Measurements from ENCODE around the gene NR2F1.

NR2F1 gene

DNA sequence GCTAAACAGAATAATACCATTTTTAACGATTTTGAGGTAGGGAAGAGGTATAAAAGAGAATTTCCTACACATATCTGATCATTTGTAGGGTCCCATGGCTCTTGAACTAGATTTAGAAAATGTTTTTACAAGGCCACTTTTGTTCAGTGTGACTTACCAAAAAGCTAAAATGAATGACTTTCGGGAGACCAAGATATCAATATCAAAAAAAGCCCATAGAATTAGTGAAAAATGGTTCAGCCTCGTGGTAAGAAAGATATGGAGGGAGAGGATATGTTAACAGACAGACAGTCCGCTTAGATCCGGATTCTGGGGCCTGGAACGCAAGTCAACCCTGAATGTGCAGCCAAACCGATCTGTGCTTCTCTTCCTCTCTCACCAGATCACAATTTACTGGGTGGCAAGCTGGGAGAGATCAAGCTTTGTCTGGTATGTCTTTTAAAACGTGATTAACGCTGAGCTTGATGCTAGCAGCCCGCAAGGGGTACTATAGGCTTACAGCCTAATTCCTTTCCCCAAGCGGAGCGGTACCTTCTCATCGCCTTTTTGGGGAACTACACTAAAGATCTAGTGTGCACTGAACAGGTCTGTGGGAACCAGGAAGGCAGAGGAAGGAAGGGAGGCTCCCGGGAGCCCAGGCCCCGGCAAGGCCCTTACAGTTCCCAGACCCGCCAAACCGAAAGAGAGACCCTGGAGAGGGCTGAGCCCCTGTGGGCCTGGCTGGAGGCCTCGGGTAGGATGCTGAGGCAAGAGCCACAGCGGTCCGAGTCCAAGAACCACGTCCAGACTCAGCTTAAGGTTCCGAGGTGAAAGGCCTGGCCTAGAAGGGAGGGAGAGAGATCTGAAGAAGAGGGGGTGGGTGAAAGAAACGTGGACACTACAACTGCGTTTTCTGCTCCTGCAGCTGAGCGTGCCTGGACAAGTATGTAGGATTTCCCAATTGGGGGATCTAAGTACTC lies 4.9 kb upstream of the NR2F1 start:
- DNase-seq: no peak

DNA sequence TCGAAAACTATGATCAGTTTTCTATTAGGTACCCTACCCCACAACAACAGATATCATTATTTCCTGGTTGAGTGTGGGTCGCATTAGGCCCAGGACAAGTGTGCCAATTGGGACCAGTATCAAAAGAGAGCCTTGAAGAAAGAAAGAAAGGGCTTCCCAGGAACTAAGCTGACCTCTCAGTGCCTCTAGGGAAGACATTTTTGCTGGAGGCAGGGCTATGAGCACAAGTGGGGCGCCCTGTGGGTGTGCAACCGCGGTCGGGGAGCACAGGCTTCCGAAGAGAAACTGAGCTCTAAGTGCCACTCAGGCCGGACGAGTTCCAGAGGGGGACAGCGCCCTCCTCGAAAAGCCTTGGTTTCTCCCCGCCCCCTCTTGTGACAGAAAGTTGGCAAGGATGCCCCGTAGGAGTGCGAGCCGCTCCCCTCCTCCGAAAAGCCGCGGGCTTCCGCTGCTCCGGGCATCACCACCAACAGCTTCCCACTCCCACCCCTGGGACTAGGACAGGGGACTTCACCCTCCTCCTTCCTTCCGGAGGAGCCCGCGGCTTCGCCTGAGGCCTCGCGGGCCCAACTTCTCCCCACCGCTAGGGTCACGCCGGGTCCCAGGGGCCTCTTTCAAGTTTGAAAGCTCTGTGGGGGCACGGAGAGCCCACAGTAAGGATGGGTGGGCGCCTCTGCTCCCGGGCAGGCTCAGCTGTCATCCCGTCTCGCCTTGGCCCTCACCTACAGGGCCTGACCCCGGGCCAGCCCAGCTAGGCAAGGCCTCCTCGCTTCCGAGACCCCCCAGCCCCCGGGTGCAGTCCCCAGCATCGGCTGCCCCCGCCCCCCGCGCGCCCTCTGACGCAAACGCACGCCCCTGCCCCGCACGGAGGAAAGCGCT lies 4.0 kb upstream of the NR2F1 start:
- no peak for DNase-seq

DNA sequence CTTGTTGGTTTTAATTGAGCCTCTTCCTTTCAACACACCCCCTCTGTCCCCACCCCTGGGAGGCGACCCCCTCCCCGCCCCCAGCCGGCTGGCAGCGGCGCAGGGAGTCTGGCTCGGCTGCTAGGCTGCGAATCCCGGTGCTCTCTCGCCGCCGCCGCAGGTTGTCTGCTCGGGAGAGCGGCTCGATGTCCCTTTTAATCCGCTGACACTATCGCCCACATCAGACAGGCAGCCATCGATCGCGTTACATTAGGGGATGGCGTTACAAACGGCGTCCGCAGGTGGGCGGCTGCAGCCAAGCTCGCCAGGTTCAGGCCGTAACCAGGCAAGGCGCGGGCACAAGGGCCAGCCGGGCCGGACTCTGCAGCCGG lies 3.3 kb upstream of the NR2F1 start:
- DNase-seq: no peak

DNA sequence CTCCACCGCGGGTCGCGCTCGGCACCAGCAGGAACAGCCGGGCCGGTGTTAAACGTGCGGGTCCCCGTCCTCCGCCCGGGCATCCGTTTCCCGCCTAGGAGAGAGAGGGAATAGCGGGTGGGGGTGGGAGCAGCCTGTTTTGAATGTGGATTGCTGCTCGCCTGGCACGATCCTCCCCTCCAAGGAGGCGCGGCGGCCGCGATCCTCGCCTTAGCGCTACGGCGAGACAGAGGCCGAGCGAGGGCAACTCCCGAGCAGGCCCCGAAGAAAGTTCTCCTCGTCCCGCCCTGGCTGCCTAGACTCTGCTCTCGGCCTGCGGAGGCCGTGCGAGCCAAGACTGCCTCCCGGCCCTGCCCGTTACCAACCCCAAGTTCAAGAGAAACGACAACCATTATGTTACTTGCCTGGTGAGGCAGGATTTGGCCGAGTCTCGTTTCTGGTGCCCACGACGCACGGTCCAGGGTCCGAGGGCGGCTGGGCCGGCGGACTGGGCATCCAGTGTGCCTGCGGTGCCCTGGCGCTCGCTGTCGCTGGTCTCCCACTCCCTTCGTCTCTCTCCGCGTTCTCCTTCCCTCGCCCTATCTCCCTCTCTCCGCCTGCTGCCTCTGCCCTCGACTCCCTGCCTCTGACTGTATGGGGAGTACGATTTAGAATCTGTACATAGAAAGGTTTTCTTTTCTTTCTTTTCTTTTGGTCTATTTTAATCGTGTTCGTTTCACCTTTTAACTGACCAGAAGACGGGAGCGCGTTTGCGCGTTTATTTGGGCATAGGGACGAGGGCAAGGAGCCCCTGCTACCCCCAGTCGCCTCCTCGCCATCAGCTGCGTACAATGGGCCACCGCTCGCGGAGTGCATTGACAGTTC lies 2.7 kb upstream of the NR2F1 start:
- DNase-seq: no peak

DNA sequence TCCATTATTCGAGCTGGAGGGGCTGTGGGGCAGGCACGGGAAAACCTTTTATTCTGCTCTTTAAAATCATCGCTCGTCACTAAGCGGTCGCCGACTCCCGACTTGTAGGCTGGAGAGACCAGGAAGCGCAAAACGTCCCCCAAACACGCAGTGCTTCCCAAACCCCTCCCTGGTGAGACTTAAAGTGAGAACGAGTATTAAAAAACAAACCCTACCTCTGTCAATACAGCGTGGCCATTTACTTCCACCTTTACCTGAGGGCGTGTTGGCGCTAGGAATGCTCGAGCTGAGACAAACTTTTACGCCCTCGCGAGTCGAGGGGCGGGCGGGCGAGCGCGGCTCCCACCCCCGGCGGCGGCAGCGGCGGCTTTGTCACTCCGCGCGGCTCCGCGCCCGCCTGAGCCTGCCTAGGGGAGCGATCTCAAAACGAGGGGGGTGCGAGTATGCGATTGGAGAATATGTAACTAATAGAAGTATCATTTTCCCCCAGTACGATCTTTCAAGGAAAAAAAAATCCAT lies 2.0 kb upstream of the NR2F1 start, which contains the start of gene NR2F1-AS1:
TSS of gene NR2F1-AS1 (minus strand) at position 293 of the 519 bp plus-strand sequence.
- no peak for DNase-seq

DNA sequence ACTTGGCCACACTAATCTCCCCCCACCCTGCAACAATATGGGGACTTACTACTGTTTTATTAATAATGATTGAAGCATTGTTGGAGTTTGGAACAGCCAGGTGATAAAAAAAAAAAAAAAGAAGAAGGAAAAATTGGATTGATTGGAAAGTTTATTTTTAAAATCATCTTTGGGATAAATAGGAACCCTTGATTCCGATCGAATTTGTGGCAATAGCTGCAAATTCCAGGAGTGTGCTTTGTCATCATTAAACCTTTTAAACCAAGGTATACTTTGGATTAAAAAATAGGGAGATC lies 907 bp upstream of the NR2F1 start:
- no peak for DNase-seq

DNA sequence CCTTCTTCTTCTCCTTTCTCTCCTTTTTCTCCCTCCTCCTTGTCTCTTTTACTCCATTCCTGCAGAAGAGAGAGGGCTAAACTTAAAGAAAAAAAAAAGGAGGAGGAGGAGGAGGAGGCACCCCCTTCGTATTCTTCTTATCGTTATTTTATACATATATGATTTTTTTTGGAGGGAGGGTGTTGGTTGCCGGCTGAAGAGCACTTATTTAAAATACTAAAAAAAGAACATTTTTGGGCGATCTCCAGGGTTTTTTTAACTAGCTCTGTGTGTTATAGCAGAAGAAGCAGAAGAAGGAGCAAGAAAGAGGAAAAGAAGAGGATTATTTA lies 381 bp downstream of the NR2F1 start:
- DNase-seq: no peak

DNA sequence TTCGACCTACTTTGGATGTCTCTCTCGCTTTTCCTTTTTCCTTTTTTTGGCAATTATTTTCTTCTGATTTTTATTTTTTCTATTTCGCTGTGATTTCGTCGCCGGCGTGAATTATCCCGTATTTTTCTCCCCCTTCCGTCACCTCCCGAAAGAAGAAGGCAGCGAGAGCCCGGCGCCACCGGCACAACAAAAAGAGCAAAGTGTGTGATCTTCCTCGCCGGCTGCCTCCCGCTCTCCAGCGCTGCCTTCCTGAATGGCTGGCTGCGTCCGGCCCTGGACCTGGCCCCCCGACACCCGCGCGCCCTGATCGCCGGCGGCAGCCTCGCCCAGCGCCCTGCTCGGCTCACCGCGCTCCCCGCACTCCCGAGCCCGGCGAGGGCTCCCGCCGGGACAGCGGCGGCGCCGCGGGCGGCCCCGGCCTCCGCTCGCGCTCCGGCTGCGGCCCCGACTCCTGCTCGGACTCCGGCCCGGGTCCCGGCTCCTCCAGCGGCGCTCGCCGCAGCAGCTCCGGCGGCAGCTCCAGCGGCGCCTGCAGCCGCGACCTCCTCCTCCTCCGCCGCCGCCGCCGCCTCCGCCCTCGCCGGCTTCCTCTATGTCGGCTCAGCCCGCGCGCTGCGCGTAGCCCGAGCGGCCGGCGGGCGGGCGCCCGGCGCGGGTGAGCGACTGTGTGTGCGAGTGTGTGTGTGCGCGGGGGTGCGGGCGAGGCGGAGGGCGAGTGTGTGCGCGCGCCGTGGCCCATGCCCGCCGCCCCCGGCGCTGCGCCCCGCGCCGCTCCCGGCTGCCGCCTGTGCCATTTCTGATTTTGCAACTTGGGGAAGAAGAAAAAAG lies 960 bp downstream of the NR2F1 start:
- no peak for DNase-seq

DNA sequence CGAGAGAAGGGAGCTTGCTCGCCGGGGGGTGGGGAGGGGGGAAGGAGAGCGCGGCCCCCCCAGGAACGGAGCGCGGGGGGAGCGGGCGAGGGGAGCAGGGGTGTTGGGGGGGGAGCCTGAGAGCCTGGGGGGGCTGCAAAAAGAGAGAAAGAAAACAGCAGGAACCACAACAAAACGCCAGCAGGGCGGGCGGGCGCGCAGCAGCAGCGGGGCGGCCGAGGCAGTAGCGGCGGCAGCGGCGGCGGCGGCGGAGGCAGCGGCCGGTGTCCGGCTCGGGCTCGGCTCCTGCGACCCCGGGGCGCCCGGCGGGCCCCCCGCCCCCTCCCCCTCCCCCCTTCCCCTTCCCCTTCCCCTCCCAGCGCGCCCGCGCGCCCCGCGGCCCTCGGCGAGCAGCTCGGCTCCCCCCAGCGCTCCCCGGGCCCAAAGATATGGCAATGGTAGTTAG lies 1.6 kb downstream of the NR2F1 start:
- DNase-seq: no peak

DNA sequence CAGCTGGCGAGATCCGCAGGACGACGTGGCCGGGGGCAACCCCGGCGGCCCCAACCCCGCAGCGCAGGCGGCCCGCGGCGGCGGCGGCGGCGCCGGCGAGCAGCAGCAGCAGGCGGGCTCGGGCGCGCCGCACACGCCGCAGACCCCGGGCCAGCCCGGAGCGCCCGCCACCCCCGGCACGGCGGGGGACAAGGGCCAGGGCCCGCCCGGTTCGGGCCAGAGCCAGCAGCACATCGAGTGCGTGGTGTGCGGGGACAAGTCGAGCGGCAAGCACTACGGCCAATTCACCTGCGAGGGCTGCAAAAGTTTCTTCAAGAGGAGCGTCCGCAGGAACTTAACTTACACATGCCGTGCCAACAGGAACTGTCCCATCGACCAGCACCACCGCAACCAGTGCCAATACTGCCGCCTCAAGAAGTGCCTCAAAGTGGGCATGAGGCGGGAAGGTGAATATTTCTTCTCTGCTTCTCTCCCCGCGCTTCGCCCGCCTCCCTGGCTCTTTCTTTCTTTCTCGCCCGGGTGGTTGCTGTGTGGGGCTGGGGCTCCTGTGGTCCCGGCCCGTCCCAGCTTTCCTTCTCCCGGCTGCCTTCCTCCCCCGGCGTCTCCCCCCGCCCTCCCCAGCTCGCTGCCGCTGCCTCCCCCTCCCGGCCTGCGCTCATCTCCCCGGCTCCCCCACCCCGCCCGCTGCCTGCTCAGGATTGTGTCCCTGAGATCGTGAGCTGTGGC lies 2.2 kb downstream of the NR2F1 start:
- no peak for DNase-seq

DNA sequence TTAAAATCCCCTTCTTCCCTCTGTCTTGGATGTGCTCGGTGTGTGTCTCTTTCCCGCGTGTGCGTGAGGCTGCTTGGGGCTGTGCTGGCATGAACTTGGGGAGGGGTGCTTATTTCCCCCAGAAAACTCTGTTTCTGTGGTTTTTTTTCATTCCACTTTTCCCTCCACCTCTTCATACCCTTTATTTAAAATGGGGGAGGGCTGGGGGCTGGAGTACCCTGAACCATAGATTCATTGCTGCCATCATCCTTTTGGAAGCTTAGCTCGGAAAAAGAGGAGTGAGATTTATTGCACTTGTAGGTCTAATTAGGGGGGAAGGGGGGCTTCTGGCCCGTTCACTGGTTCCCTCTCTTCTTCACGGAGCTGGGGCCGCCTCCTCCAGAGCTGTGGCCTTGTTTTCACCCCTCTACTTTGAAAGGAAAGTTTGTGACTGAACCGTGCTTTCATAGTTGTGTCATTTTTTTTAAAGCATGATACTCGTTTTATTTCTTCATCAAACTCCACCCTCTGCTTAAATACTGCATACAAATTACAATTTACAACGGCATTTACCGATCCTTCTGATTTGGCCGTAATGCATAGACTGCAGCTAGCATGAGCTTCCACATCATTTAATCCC lies 2.9 kb downstream of the NR2F1 start:
- no peak for DNase-seq

DNA sequence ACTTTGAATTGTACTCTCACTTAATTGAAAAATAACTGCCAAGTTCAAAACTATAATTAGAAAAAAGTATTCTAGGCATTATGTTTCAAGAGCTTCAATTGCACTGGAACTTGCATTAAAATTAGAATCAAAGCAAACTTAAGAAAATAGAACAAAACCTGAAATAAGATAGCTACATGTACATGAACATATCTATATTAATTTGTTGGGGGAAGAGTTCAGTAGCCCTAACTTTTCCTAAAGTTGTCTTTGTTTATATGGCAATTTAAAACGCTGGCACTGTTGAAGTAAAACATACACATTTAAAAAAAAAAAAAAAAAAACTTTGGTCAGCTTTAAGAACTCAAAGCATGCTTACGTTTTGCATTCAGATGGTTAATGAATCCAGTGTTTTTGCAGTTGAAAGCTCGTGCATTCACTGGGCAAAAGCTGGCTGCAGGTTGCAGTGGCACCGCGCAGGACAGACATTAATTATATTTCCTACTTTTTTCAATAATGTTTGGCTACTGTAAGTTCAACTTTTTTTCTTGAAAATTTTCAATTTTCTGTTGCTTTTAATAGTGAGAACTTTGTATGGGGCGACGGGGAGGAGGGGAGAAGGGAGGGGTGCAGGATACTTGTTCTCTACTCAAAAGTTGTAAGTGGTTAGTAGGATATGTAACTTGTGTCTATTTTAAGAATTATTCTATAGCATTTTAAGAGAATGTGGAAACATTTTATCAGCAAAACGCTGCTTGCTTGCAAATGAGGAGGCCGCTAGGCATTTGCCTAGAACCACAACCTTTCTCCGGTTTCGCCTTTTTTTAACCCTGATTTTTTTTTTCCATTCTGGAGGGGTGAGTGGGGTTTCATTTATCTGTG lies 3.9 kb downstream of the NR2F1 start:
- no peak for DNase-seq

DNA sequence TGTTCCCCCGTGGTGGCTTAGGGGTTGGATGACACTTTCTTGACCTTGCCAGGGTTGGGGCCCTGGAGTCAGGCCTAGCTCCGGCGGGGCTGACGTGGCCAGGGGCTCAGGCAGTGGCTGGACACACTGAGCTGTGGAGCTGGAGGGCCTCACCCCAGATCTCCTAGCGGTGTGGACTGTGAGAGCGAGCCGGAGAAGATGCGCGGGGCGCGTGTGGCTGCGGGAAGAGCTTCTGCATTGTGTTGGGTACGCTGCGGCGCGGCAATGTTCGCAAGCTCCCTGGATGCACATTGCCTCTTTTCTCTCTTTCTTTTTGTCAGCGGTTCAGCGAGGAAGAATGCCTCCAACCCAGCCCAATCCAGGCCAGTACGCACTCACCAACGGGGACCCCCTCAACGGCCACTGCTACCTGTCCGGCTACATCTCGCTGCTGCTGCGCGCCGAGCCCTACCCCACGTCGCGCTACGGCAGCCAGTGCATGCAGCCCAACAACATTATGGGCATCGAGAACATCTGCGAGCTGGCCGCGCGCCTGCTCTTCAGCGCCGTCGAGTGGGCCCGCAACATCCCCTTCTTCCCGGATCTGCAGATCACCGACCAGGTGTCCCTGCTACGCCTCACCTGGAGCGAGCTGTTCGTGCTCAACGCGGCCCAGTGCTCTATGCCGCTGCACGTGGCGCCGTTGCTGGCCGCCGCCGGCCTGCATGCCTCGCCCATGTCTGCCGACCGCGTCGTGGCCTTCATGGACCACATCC lies 4.8 kb downstream of the NR2F1 start:
- DNase-seq: no peak

DNA sequence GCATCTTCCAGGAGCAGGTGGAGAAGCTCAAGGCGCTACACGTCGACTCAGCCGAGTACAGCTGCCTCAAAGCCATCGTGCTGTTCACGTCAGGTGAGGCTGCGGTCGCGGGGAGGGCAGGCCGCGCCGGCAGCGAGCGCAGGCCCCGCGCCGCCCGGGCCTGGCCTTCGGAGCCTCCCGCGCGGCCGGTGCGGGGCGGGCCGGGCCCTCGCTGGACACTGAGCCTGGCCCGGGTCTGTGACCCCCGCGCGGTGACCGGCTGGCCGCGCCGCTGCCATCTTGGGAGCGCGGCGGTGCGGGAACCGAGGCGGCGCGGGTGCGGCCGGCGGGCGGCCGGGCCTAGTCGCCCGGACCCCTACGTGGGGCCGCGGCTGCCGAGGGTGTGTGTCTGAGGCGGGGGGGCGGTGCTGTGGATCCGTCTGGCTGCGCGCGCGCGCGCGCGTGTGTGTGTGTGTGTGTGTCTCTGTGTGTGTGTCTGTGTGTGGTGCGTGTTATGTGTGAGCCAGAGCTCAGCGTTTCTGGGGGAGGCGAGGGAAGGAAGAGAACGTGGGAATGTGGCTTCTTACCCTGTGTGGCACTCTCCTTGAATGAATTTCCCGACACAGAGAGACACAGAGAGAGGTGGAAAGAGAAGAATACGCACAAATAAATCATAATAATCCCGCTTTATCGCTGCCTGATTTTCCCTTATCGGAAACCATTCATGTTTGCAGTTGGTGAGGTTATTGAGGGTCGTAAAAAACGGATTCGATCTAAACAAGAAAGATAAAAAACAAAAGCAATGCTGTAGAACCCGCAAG lies 5.5 kb downstream of the NR2F1 start:
- no peak for DNase-seq

DNA sequence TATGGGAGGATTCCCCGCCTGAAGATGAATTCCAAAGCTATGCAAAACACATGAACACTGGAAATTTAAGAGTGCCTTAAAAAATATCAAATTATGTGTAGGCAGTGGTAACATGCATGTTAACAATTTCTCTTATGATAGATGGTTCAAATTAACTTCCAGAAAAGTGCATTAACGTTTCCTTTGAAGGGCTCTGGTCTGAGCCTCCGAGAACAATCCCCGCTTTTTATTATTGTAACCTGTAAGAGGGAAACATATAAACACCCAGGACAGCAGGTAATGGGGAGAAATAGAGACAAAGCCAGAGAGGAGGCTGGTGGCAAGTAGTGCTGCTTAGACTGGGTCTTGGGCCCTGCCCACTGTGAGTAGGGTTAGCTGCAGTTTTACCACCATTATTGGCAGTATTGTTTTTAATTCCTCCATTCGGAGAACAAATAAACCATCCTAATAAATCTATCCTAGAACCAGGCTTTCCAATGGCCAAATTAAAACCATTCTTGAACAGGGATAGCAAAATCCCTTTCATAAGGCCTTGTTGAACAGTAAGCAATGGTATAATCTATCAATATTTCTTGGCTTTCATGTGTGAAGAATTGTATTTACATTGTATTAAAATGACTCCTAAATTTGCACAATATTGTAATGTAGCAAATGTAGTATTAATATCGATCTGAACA lies 6.3 kb downstream of the NR2F1 start:
- DNase-seq: no peak

DNA sequence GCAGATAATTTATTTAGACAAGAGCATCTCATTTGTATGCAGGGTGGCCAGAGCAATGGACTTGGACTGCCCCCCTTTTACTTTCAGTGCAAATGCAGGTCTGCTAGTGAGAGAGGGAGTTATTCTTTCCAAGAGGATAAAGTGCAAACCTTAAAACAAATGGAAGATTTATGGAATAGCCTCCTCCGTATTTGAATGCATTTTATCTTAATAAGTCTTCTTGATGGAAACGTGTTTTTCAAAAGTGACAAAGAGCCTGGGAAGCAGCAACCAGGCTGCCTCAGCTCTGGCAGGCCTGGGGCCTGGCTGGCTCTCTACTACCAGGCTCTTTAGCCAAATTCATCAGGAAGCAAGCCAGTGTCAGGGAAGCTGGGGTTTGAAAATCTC lies 6.8 kb downstream of the NR2F1 start:
- DNase-seq: no peak

DNA sequence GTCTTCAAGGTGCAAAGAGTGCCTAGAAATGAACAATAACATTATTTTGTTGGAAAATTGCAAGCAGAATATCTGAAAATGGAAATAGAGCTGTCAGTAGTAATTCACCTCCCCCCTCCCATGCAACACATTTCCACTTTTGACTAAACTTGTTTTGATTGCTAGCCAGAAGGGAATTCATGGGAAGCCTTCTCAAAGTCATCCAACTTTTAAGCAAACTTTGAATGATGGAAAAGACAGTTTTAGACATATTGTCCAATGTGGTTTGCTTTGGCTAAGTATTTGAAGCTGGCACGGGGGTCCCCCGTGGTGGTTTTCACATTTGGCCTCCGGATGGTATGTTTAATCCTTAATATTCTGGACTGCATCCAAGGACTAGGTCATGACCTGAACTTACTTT lies 7.5 kb downstream of the NR2F1 start:
- DNase-seq: no peak
